Neural progenitor cell (in vitro differentiated cells): ENCODE data around the gene C1QTNF7. TPM values are rescaled to one million over a fixed set of nuclear protein-coding genes. Genes with fewer than 3 reads are reported as not detected.

ENCODE experiments used
- DNase-seq: peaks from one replicate; pipeline ENCODE4 v3.0.0-alpha.2; 2016; ENCODE audit warnings: low spot score
- H2AFZ ChIP-seq: fragments of 200-600 bp; sonication (generic); replicated peaks from 2 replicates; pipeline ENCODE4 v1.6.1; 2016; ENCODE audit warnings: antibody characterized with exemption
- H3F3A ChIP-seq: fragments of 200-600 bp; sonication (generic); 2 replicates; pipeline ENCODE4 v1.6.1; 2016; ENCODE audit warnings: antibody characterized with exemption, low read depth
- H3K27ac ChIP-seq: fragments of 200-600 bp; sonication (generic); 2 replicates; pipeline ENCODE4 v1.5.1; 2016; ENCODE audit warnings: mild to moderate bottlenecking
- H3K27me3 ChIP-seq: fragments of 200-600 bp; sonication (generic); 2 replicates; pipeline ENCODE4 v1.6.1; 2016; ENCODE audit warnings: mild to moderate bottlenecking, moderate library complexity
- H3K36me3 ChIP-seq: fragments of 200-600 bp; sonication (generic); 2 replicates; pipeline ENCODE4 v1.5.1; 2016
- H3K4me1 ChIP-seq: fragments of 200-600 bp; sonication (generic); 2 replicates; pipeline ENCODE4 v1.6.1; 2016; ENCODE audit warnings: mixed run types
- H3K4me2 ChIP-seq: fragments of 200-600 bp; sonication (generic); 2 replicates; pipeline ENCODE4 v1.6.1; 2016
- H3K4me3 ChIP-seq: fragments of 200-600 bp; sonication (generic); 2 replicates; pipeline ENCODE4 v1.5.1; 2016
- H3K79me2 ChIP-seq: fragments of 200-600 bp; sonication (generic); 2 replicates; pipeline ENCODE4 v1.6.1; 2016; ENCODE audit warnings: low read depth
- H3K9ac ChIP-seq: fragments of 200-600 bp; sonication (generic); 2 replicates; pipeline ENCODE4 v1.6.1; 2016
- H3K9me3 ChIP-seq: fragments of 200-600 bp; sonication (generic); 2 replicates; pipeline ENCODE4 v1.5.1; 2016; ENCODE audit warnings: low read depth
- H4K20me1 ChIP-seq: fragments of 200-600 bp; sonication (generic); 2 replicates; pipeline ENCODE4 v1.6.1; 2016; ENCODE audit warnings: low read depth
- H3K27ac Mint-ChIP-seq: 3 replicates; pipeline ENCODE4 v1.8.0; 2021; ENCODE audit warnings: mixed read lengths
- H3K27me3 Mint-ChIP-seq: 2 replicates; pipeline ENCODE4 v1.8.0; 2022; ENCODE audit warnings: low read depth, mild to moderate bottlenecking, inconsistent platforms, moderate library complexity, mixed read lengths; ENCODE audit not compliant: insufficient read depth
- H3K36me3 Mint-ChIP-seq: 3 replicates; pipeline ENCODE4 v1.8.0; 2021; ENCODE audit warnings: mixed read lengths
- H3K4me1 Mint-ChIP-seq: 3 replicates; pipeline ENCODE4 v1.8.0; 2021; ENCODE audit warnings: mixed read lengths
- H3K4me3 Mint-ChIP-seq: 3 replicates; pipeline ENCODE4 v1.8.0; 2021; ENCODE audit warnings: mild to moderate bottlenecking, moderate library complexity, mixed read lengths
- H3K9me3 Mint-ChIP-seq: 3 replicates; pipeline ENCODE4 v1.8.0; 2020; ENCODE audit warnings: mixed read lengths
- CTCF ChIP-seq: fragments of 200-600 bp; sonication (generic); IDR thresholded peaks from 2 replicates; pipeline ENCODE4 v1.5.1; 2017; ENCODE audit warnings: antibody characterized with exemption, mild to moderate bottlenecking
- EZH2 ChIP-seq: fragments of 200-600 bp; sonication (generic); IDR thresholded peaks from 2 replicates; pipeline ENCODE4 v1.6.1; 2017; ENCODE audit warnings: antibody characterized with exemption, mild to moderate bottlenecking, moderate library complexity
- EZH2phosphoT487 ChIP-seq: fragments of 200-600 bp; sonication (generic); IDR thresholded peaks from 2 replicates; pipeline ENCODE4 v1.6.1; 2017; ENCODE audit warnings: antibody characterized with exemption
- total RNA-seq: library from RNA; depleted of rRNA; stranded (reverse); fragments of >200 nt; gene quantifications from 2 replicates; pipeline ENCODE4 v1.2.3, GENCODE V29; 2015; ENCODE audit warnings: low replicate concordance

The C1QTNF7 gene
- total RNA-seq, 1 donor from 2014 or later: not detected

GRCh38 chr4:15479913-15480185 is 52.0 kb downstream of the C1QTNF7 start:
- Histone ChIP-seq H3K4me3 (peak overlapping the region; percentile 65), H4K20me1 (no peaks in the 10 kb centered on the region), H3K4me1 (peaks cover 7% of the 10 kb centered on the region), H3F3A (peaks cover 19% of the 10 kb centered on the region), H3K4me2 (peak overlapping the region; percentile 79), H2AFZ (peak overlapping the region; percentile 94), H3K79me2 (no peaks in the 10 kb centered on the region), H3K27ac (peak overlapping the region; percentile 94), H3K9me3 (no peaks in the 10 kb centered on the region), H3K9ac (no peak overlapping the region), H3K27me3 (no peaks in the 10 kb centered on the region), H3K36me3 (no peaks in the 10 kb centered on the region)
- Mint-ChIP-seq H3K9me3 (no peaks in the 10 kb centered on the region), H3K36me3 (peaks cover 32% of the 10 kb centered on the region), H3K4me1 (peaks cover 14% of the 10 kb centered on the region), H3K27me3 (peaks cover 2% of the 10 kb centered on the region), H3K27ac (peak overlapping the region; percentile 95), H3K4me3 (peak overlapping the region; percentile 86)
- no peak for DNase-seq
- no peak for TF ChIP-seq CTCF
- no peak for TF ChIP-seq EZH2phosphoT487
- TF ChIP-seq EZH2: no peak

- Histone ChIP-seq H3K9ac (no peak overlapping the region), H3K36me3 (no peaks in the 10 kb centered on the region), H3K4me3 (no peak overlapping the region), H2AFZ (no peak overlapping the region), H3K27ac (no peak overlapping the region), H3K4me2 (no peak overlapping the region), H3K79me2 (no peaks in the 10 kb centered on the region), H3F3A (peaks cover 19% of the 10 kb centered on the region), H3K4me1 (peaks cover 7% of the 10 kb centered on the region), H4K20me1 (no peaks in the 10 kb centered on the region), H3K9me3 (no peaks in the 10 kb centered on the region), H3K27me3 (no peaks in the 10 kb centered on the region)
- DNase-seq: no peak
- Mint-ChIP-seq H3K27ac (no peak overlapping the region), H3K36me3 (peaks cover 49% of the 10 kb centered on the region), H3K4me1 (peaks cover 14% of the 10 kb centered on the region), H3K27me3 (peaks cover 2% of the 10 kb centered on the region), H3K9me3 (peaks cover 17% of the 10 kb centered on the region), H3K4me3 (no peak overlapping the region)
- TF ChIP-seq EZH2phosphoT487: no peak
- no peak for TF ChIP-seq CTCF
These were observed 54.3 kb downstream of the C1QTNF7 start for GRCh38 chr4:15481961-15482745.

- Mint-ChIP-seq H3K4me1 (peaks cover 14% of the 10 kb centered on the region), H3K27ac (no peak overlapping the region), H3K4me3 (no peak overlapping the region), H3K9me3 (peaks cover 20% of the 10 kb centered on the region), H3K27me3 (peaks cover 2% of the 10 kb centered on the region), H3K36me3 (peaks cover 49% of the 10 kb centered on the region)
- no peaks in the 10 kb centered on the region for H3K9me3 ChIP-seq
- no peaks in the 10 kb centered on the region for H3K36me3 ChIP-seq
- no peak overlapping the region for H3K27ac ChIP-seq
- H4K20me1 ChIP-seq: no peaks in the 10 kb centered on the region
- TF ChIP-seq EZH2phosphoT487 (no peak), EZH2 (no peak), CTCF (no peak)
- H3K4me1 ChIP-seq: peaks cover 7% of the 10 kb centered on the region
- peaks cover 19% of the 10 kb centered on the region for H3F3A ChIP-seq
- DNase-seq: no peak
- no peak overlapping the region for H3K9ac ChIP-seq
- H2AFZ ChIP-seq: no peak overlapping the region
- no peak overlapping the region for H3K4me3 ChIP-seq
- no peak overlapping the region for H3K4me2 ChIP-seq
- no peaks in the 10 kb centered on the region for H3K27me3 ChIP-seq
- H3K79me2 ChIP-seq: no peaks in the 10 kb centered on the region
These were observed 55.0 kb downstream of the C1QTNF7 start for GRCh38 chr4:15482842-15483241.
